Activated T-cell treated with anti-CD3 and anti-CD28 coated beads for 24 hours (primary cell): ENCODE results near the gene SNRPD3.
"Not testable (repeated sequence)": the region's sequence is repeated elsewhere in the genome, so short reads cannot be mapped to it uniquely, and the experiment has no call there.

Experiments
- DNase-seq: peaks from one replicate; pipeline ENCODE4 v3.0.0-alpha.2; 2020; ENCODE audit warnings: low read depth

The SNRPD3 gene

DNA sequence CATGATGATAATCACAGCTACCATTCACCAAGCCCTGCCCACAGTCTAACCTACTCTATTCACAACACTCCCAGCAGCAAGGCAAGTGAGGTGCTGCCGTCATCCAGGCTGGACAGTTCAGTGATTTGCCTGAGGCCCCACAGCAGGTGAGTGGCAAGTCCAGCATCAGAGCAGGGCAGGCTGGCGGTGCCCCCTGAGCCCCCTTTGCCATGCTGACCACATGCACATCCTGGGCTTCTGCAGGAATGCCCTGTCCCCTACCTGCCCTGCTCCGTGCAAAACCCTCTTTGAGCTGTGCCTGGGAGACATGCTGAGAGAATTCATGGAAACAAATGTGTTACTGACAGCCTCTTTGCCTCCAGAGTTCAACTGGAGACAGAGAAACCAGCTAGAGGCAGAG is 54.1 kb downstream of the SNRPD3 start:
- DNase-seq: not testable (repeated sequence)

DNA sequence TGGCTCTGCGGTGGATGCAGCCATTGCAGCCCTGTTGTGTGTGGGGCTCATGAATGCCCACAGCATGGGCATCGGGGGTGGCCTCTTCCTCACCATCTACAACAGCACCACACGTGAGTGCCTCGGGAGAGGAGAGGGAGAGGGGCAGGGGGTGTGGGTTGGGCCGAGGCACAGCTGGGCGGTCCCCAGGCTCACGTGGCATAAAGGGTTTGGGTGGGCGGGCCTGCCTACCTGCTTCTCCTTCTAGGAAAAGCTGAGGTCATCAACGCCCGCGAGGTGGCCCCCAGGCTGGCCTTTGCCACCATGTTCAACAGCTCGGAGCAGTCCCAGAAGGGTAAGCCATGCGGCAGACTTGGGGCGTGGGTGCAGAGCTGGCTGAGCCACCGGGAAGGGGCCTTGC is 59.0 kb downstream of the SNRPD3 start:
- DNase-seq: not testable (repeated sequence)

DNA sequence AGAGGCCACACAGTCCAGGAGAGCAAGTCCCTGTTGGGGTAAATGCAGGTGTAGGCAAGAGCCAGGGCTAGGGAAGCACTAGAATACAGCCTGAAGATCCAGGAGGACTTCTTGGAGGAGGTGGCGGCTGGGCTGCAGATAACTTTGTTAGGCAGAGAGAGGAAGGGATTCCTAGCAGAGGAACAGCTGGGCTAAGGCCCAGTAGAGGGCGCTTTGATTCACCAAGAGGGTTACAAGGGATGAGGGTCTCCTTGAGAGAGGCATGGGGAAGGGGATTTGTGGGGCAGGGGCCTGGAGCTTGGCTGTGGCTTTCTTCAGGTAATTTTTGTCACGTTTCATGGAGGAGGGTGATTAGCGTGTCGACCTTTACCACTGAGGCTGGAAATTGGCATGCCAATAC is 65.4 kb downstream of the SNRPD3 start:
- not testable (repeated sequence) for DNase-seq

DNA sequence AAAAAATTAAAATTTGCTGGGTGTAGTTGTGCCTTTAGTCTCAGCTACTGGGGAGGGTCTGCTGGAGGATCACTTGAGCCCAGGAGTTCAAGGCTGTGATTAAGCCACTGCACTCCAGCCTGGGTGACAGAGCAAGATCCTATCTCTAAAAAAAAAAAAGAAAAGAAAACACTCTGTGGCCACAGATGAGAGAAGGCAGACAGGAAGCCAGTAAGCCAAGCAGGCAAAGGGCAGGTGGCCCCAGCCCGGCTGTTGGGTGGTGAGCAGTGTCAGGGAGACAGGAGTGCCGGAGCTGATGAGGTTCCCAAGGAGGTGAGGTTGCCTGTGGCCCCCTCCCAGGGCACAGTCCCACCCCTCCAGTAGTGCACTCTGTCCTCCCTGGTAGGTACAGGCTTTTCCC is 66.8 kb downstream of the SNRPD3 start:
- DNase-seq: not testable (repeated sequence)
